Measurements from ENCODE around the gene KXD1.
"Not testable (repeated sequence)": the region's sequence is repeated elsewhere in the genome, so short reads cannot be mapped to it uniquely, and the experiment has no call there.

Gene KXD1

GRCh38 chr19:18557411-18558201 is at the start of gene KXD1:
TSS of gene KXD1 (plus strand) at chr19:18557870. CDS start at chr19:18562057, 4,187 bp downstream.
- peak; percentile 92 to 98 (median 94) for DNase-seq

GRCh38 chr19:18508585-18508984 is 49.1 kb upstream of the KXD1 start:
- no peak for DNase-seq

- DNase-seq, result no peak
Measured at GRCh38 chr19:18510216-18510615, 47.5 kb upstream of the KXD1 start.

- no peak for DNase-seq
Measured at GRCh38 chr19:18513868-18514267, 43.8 kb upstream of the KXD1 start.

- no peak for DNase-seq
Measured at GRCh38 chr19:18514800-18515682, 42.6 kb upstream of the KXD1 start.

GRCh38 chr19:18515959-18516358 is 41.7 kb upstream of the KXD1 start:
- no peak for DNase-seq

GRCh38 chr19:18517606-18518005 is 40.1 kb upstream of the KXD1 start:
- DNase-seq, result no peak

- no peak for DNase-seq
Measured at GRCh38 chr19:18518639-18519038, 39.0 kb upstream of the KXD1 start.

GRCh38 chr19:18519962-18520847 is 37.5 kb upstream of the KXD1 start:
- DNase-seq, result peak; percentile 19 to 38 (median 26)

GRCh38 chr19:18520848-18521691 is 36.6 kb upstream of the KXD1 start:
- peak in 2 of 4 experiments; percentile 15 to 41 for DNase-seq

- peak in 1 of 4 experiments; percentile 37 for DNase-seq
Measured at GRCh38 chr19:18521692-18522123, 36.0 kb upstream of the KXD1 start, which contains the start of gene ELL. TSS of gene ELL (minus strand) at chr19:18522070. CDS start at chr19:18522055, 15 bp downstream.

- DNase-seq, result peak; percentile 100
Measured at GRCh38 chr19:18522124-18522861, 35.4 kb upstream of the KXD1 start.

GRCh38 chr19:18522862-18523440 is 34.7 kb upstream of the KXD1 start:
- not testable (repeated sequence) for DNase-seq

GRCh38 chr19:18523841-18524240 is 33.8 kb upstream of the KXD1 start:
- no peak for DNase-seq

- no peak for DNase-seq
Measured at GRCh38 chr19:18526316-18526715, 31.4 kb upstream of the KXD1 start.

GRCh38 chr19:18529782-18530181 is 27.9 kb upstream of the KXD1 start:
- DNase-seq, result no peak

- no peak for DNase-seq
Measured at GRCh38 chr19:18531485-18531884, 26.2 kb upstream of the KXD1 start.

GRCh38 chr19:18532168-18532890 is 25.3 kb upstream of the KXD1 start:
- no peak for DNase-seq

- no peak for DNase-seq
Measured at GRCh38 chr19:18533058-18533457, 24.6 kb upstream of the KXD1 start.

- no peak for DNase-seq
Measured at GRCh38 chr19:18536475-18536874, 21.2 kb upstream of the KXD1 start.
